ENCODE results near the gene CEP104.

CEP104 gene

DNA sequence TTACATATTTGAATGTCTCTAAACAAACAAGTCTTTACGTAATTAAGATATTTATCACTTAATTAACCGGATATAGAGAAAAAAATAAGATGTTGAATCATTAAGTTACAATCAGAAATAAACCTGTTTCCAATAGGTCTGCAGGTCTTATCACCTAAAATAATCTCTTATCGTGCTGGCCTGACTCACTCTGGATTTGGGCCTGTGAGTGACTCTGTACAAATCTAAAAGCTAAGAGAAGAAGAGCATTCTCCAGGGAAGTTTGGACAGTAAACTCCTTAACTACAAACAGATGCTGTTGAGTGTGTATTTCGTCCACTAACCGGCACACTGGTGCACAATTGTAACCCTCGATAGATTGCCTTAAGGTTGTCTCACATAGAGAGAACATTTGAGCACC lies 25.3 kb downstream of the CEP104 start:
- Mint-ChIP-seq H3K36me3 (peaks cover 13% of the 10 kb centered on the region), H3K27ac (no peak overlapping the region), H3K4me1 (no peaks in the 10 kb centered on the region), H3K9me3 (no peaks in the 10 kb centered on the region), H3K4me3 (no peak overlapping the region), H3K27me3 (no peaks in the 10 kb centered on the region)

DNA sequence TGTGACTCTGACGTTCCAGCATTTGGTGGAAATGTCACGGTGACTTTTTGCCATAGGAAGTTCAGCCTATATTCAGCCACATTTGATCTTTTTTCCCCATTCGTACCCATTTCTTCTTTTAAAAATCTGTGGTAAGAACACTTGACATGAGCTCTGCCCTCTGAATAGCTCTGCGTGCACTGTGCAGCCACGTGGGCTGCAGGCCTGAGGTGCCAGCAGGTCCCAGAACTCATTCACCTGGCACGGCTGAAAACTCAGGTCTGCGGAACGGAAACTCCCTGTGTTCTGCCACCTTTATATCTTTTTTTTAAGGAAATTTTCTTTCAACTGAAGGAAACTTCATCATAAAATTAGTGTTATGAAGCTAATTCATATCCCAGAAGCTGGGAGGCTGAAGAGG lies 28.6 kb downstream of the CEP104 start:
- Mint-ChIP-seq H3K4me3 (no peak overlapping the region), H3K27ac (no peak overlapping the region), H3K36me3 (peaks cover 14% of the 10 kb centered on the region)

DNA sequence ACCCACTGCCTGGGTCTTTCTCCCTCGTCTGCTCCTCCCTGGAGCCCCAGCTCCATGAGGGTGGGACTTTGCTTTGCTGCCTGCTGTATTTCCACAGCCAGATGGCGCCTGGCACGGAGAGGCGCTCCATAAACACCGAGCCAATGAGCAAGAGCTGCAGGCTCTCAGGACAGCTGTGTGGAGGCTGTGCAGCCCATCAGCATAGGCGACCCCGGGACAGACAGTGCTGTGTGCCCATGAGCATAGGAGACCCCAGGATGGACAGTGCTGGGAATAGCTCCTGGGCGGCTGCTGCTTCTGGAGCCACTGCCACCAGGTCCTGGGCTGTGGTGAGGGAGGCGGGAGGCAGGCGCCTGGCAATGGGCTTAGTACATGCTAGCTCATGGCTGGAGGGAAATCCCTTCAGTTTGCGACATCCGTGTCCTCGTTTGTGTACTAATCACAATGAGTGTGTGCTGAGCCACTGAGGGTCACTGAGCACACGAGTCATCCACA lies 29.2 kb downstream of the CEP104 start:
- Mint-ChIP-seq H3K4me3 (no peak overlapping the region), H3K27ac (no peak overlapping the region), H3K27me3 (no peaks in the 10 kb centered on the region), H3K4me1 (no peaks in the 10 kb centered on the region), H3K36me3 (peaks cover 12% of the 10 kb centered on the region), H3K9me3 (no peaks in the 10 kb centered on the region)

More for the DNA sequence above, 28.6 kb downstream of the CEP104 start:
- Mint-ChIP-seq H3K27me3 (no peaks in the 10 kb centered on the region), H3K9me3 (no peaks in the 10 kb centered on the region), H3K4me1 (no peaks in the 10 kb centered on the region)

DNA sequence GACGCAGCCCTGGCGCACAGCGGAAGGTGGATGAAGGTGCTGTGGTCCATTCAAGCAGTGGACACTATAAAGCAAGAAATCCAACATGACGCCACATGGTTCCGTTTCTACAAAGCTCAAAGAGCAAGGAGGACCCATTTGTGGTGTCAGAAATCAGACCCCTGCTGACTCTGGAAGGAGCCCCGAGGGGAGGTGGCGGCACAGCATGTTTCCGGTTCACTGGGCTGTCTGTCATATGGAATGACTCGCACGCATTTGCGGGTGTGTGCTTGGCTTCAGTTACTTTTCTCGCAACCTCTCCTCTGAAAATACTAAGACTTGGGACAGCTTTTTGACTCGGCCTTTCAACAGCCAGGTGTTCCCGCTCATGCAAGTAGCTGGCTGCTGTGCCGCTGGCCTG lies 31.7 kb downstream of the CEP104 start:
- Mint-ChIP-seq H3K36me3 (peaks cover 8% of the 10 kb centered on the region), H3K27me3 (no peaks in the 10 kb centered on the region), H3K4me3 (no peak overlapping the region), H3K4me1 (no peaks in the 10 kb centered on the region), H3K9me3 (no peaks in the 10 kb centered on the region), H3K27ac (no peak overlapping the region)

DNA sequence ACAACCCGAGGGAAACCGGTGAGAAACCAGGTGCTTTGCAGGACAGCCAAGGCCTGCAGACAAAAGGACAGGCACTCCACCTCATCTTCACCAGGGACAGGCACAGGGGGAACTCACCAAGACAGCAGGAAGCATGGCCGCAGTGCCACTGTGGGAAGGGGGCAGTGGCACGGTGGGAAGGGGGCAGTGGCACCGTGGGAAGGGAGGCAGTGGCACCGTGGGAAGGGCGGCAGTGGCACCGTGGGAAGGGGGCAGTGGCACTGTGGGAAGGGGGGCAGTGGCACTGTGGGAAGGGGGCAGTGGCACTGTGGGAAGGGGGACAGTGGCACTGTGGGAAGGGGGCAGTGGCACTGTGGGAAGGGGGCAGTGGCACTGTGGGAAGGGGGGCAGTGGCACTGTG lies 32.4 kb downstream of the CEP104 start:
- peaks cover 11% of the 10 kb centered on the region for H3K36me3 Mint-ChIP-seq
- H3K4me3 Mint-ChIP-seq, result no peak overlapping the region
- H3K4me1 Mint-ChIP-seq, result no peaks in the 10 kb centered on the region
- no peaks in the 10 kb centered on the region for H3K9me3 Mint-ChIP-seq
- H3K27ac Mint-ChIP-seq, result no peak overlapping the region
- no peaks in the 10 kb centered on the region for H3K27me3 Mint-ChIP-seq

DNA sequence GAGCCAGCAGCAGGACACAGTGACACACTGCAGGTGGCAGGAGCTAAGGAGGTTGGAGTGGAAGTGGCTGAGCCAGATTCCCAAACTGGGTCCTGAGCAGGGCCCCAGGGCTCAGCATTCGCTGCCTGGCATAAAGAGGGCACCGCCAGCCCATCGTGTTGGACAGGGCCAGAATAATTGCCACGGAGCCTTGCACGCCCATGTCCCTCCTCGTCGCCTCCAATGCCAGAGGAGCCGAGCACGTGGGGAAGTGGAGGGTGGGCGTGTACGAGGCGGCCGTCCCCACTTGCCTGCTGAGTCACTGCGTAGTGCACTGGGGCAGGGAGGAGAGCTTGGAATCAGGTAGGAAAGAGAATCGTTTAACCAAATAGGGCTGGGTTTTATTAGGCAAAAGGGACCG lies 34.6 kb downstream of the CEP104 start:
- no peaks in the 10 kb centered on the region for H3K4me1 Mint-ChIP-seq
- H3K27me3 Mint-ChIP-seq, result no peaks in the 10 kb centered on the region
- peaks cover 7% of the 10 kb centered on the region for H3K36me3 Mint-ChIP-seq
- no peak overlapping the region for H3K27ac Mint-ChIP-seq
- H3K4me3 Mint-ChIP-seq, result no peak overlapping the region
- no peaks in the 10 kb centered on the region for H3K9me3 Mint-ChIP-seq

DNA sequence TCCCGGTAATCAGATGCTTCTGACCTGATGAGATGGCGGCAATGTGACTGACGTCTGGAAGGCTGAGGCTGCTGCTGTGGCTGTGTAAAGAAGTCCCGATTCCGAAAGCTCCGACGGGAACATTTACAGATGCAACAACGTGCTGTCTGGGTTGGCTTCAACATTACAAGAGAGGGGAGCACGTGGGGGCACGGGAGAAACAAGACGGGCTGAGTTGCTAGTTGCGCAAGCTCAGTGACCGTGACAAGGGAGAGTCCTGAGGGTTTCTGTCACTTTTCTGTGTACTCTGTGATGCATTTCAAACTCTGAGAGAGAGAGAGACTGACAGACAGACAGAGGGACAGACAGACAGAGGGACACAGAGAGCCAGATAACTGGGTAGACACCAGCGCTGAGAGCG lies 35.1 kb downstream of the CEP104 start:
- Mint-ChIP-seq H3K27ac (no peak overlapping the region), H3K4me1 (no peaks in the 10 kb centered on the region), H3K4me3 (no peak overlapping the region), H3K9me3 (no peaks in the 10 kb centered on the region), H3K36me3 (peaks cover 7% of the 10 kb centered on the region), H3K27me3 (no peaks in the 10 kb centered on the region)

DNA sequence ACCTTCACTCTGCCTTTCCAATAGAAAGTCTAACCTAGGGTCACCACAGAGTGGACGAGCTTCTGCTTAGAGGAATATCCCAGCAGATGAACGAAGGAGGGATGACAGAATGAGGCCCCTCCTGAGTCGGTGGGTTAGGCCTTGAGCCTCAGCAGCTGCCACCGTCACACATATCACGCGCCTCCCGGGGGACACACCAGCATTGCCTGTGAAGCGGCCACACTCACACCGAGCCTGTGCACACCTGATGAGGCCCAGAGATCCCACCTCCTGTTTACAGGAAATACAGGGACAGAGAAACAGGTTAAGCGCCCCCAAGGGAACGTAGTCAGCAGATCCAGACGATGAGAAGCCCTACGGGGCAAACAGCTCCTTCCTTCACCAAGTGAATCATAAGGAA lies 35.6 kb downstream of the CEP104 start:
- Mint-ChIP-seq H3K27ac (no peak overlapping the region), H3K27me3 (no peaks in the 10 kb centered on the region), H3K4me1 (no peaks in the 10 kb centered on the region), H3K4me3 (no peak overlapping the region), H3K9me3 (no peaks in the 10 kb centered on the region), H3K36me3 (peaks cover 7% of the 10 kb centered on the region)

DNA sequence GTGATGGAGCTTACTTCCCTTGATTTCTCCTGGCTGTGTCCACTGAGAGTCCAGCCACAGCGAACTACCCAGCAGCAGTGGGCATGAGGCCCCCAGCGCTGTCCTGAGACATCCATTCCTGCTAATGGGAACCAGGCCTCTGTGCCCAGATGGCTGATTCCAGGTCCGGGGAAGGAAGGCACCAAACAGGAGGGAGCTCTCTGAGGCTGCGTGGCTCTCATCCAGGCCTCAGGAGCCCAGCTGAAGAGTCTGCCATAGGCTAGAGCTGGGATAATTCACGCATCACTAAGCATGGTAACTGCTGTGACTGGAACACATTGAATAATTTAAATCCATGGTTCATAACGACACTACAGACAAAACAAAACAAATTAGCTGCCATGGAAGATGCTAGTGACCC lies 36.0 kb downstream of the CEP104 start:
- Mint-ChIP-seq H3K4me1 (no peaks in the 10 kb centered on the region), H3K36me3 (peaks cover 7% of the 10 kb centered on the region), H3K27ac (no peak overlapping the region), H3K9me3 (no peaks in the 10 kb centered on the region), H3K27me3 (no peaks in the 10 kb centered on the region), H3K4me3 (no peak overlapping the region)

DNA sequence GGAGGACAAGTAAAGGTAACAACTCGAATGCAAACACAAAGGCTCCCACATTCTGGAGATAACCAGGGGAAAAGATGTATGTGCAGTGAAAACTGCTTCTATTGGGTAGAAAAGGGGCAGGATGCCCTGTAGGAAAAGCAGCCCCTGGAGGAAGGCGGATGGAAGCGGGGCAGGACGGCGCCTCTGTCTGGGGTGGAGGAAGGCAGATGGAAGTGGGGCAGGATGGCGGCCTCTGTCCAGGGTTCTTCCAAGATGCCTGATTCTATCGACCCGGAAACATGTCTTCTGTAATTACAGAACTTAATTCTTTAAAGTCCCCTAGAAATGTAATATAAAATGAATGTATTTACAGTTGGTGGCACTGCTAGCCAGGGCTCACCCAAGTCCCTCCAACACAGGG lies 36.7 kb downstream of the CEP104 start:
- no peak overlapping the region for H3K4me3 Mint-ChIP-seq
- H3K4me1 Mint-ChIP-seq, result no peaks in the 10 kb centered on the region
- no peaks in the 10 kb centered on the region for H3K9me3 Mint-ChIP-seq
- no peaks in the 10 kb centered on the region for H3K27me3 Mint-ChIP-seq
- H3K27ac Mint-ChIP-seq, result no peak overlapping the region
- H3K36me3 Mint-ChIP-seq, result peaks cover 7% of the 10 kb centered on the region

DNA sequence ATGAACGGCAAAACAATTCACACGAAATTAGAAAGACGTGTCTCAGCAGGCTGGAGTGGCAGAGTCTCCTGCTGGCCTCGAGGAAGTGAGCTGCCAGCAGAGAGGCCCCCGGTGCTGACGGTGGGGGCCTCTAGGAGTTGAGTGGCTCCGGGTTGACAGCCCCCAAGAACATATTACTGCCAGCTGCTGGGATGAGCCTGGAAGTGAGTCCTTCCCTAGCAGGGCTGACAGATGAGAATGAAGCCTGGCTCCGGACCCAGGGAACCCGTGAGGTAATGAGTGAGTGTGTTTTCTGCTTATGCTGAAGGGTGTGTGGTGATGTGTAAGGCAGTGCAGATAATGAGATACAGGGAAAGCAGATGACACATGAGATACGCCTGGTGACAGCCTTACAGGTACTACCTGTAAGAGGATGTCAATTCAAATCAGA lies 37.2 kb downstream of the CEP104 start:
- Mint-ChIP-seq H3K4me1 (no peaks in the 10 kb centered on the region), H3K9me3 (no peaks in the 10 kb centered on the region), H3K27me3 (no peaks in the 10 kb centered on the region), H3K27ac (no peak overlapping the region), H3K4me3 (no peak overlapping the region), H3K36me3 (peaks cover 7% of the 10 kb centered on the region)

DNA sequence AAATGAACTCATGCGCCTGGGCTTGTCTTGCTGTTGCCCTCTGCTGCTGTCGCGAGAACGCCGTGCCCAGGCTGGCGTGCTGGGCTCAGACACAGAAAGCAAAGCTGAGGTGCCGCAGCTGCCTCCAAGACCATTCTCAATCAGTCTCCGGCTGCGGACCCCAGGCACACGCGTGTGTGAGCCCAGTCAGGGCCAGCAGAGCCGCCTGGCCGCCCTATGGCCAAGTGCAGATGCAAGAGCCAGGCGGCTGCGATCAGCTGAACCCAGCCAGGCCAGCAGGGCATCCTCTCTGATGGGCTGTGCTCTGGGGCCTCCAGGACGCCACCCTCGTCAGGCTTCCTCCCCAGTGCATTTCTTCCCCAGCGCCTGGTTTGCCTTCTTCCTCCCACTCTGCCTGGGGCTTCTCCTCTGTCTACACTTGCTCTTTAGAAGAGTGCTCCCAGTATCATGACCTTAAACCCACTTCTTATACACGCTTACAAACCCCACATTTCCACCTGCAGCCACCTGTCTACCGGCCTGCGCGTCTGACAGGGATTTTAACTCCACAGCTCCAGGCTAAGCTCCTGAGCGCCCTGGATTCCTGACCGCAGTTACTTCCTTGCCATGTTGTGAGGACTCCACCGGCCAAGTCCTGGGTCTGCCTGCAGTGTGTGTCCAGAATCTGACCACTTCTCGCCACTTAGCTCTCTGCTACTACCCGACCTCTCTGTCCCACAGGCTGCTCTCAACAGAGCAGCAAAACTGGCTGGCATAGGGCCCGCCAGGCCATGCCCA lies 39.0 kb downstream of the CEP104 start:
- H3K36me3 Mint-ChIP-seq, result peaks cover 5% of the 10 kb centered on the region
- no peak overlapping the region for H3K4me3 Mint-ChIP-seq
- H3K27ac Mint-ChIP-seq, result no peak overlapping the region
- no peaks in the 10 kb centered on the region for H3K27me3 Mint-ChIP-seq
- no peaks in the 10 kb centered on the region for H3K4me1 Mint-ChIP-seq
- no peaks in the 10 kb centered on the region for H3K9me3 Mint-ChIP-seq

DNA sequence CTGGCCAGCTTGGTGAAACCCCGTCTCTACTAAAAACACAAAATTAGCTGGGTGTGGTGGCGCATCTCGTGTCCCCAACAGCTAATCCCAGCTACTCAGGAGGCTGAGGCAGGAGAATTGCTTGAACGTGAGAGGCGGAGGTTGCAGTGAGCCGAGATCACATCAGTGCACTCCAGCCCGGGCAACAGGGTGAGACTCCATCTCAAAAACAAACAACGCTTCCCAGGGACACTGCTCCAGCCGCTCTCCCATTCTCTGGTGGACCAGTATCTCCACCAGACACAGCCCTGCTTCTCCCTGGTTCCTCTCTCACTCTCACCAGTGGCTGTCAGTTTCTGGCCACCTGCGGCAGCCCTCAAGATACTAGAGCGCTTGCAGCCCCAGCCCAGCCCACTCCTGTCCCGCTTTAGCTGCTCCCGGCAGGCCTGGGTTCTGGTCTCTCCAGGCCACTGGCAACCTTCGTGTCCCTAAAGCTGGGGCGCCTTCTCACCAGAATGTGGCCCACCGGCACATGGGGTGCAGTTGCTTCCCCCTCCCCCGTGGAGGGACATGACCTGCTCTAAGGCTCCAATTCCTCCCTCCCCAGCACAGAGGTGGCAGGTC lies 39.8 kb downstream of the CEP104 start:
- Mint-ChIP-seq H3K4me3 (no peak overlapping the region), H3K36me3 (peaks cover 5% of the 10 kb centered on the region), H3K9me3 (no peaks in the 10 kb centered on the region), H3K4me1 (no peaks in the 10 kb centered on the region), H3K27ac (no peak overlapping the region), H3K27me3 (no peaks in the 10 kb centered on the region)

DNA sequence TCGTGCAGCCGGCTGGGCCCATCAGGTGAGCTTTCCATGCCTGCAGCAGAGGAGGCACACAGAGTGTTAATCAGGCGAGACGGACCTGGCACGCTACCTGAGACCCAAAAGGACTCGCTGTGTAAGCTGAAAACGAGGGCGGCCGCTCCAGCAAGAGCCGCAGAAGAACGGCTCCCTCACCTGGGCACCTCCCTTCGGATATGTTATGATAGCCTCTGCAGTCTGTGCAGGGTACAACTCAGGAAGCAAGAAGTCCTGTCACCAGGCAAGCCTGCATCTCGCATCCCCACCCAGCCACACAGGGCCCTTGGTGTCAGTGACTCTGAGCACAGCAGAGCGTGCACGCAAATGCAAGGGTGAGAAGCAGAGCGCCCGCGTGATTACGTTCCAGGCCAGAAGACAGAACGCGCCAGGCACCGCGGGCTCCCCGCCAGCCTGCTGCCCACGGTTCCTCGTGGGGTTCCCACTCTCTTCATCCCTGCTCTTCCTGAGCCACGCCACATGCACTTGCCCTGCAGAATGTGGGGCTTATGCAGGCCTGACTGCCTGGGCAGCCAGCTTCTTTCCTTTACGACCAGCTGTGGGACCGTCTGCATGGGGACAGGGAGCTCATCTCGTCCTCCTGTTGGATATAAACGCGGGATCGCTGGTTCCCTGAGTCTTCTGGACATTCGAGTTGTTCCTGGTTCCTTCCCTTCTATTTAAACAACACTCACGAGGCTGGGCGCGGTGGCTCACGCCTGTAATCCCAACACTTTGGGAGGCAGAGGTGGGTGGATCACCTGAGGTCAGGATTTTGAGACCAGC lies 40.5 kb downstream of the CEP104 start:
- no peaks in the 10 kb centered on the region for H3K9me3 Mint-ChIP-seq
- no peak overlapping the region for H3K27ac Mint-ChIP-seq
- no peaks in the 10 kb centered on the region for H3K4me1 Mint-ChIP-seq
- no peaks in the 10 kb centered on the region for H3K27me3 Mint-ChIP-seq
- H3K4me3 Mint-ChIP-seq, result no peak overlapping the region
- H3K36me3 Mint-ChIP-seq, result peaks cover 5% of the 10 kb centered on the region

DNA sequence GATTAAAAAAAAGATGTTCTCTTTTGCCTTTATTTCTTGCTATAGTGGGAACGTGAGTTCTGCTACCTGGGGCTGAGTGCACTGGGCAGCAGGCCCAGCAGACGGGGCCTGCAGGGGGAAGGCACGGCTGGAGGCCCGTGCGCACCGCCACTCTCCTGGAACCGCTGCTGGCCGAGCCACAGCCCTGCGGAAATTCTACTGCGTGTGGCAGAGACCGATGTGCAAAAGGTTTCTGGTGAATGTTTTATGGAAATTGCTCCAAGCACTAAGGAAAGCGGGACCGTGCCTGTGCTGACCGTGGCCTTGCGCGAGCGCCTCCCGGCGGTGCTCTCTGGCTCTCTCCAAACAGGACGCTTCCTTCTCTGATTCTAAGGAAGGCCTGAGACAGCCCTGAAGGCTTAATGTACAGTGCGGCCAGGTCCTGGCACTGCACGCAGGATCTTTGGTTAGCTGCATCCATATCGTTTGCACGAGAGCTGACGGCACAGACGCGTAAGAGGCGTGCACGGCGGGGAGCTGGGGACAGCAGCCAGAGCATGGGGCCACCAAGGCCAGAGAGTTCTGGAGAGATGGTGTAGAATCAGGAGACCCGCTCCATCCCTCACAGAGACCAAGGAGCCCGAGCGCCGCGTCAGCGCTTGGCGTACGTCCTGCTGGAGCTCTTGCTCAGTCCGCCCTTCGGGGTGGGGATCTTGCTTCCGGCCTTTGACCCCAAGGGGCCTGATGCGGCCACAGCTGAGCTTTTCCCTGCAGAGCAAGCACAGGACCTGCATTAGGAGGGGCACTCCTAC lies 42.0 kb downstream of the CEP104 start:
- H3K27me3 Mint-ChIP-seq, result no peaks in the 10 kb centered on the region
- no peaks in the 10 kb centered on the region for H3K4me1 Mint-ChIP-seq
- H3K9me3 Mint-ChIP-seq, result no peaks in the 10 kb centered on the region
- H3K4me3 Mint-ChIP-seq, result no peak overlapping the region
- no peak overlapping the region for H3K27ac Mint-ChIP-seq
- H3K36me3 Mint-ChIP-seq, result peaks cover 3% of the 10 kb centered on the region

All from activated naive CD4-positive, alpha-beta T cell treated with anti-CD3 and anti-CD28 coated beads, Interleukin-2, amount 50 U/mL, for 24 hours (primary cell).